Mesenchymal stem cell (in vitro differentiated cells and primary cell): ENCODE results near the gene OR2T8.

Source experiments
- DNase-seq: peaks from one replicate; pipeline ENCODE4 v3.0.0-alpha.2; 2013
- H2AFZ ChIP-seq: one replicate; pipeline ENCODE4 v1.6.1; 2013; ENCODE audit warnings: low read depth, mild to moderate bottlenecking, control low read depth, inconsistent platforms, low read length, moderate library complexity
- H2AK5ac ChIP-seq: 2 replicates; pipeline ENCODE4 v1.6.1; 2013; ENCODE audit warnings: low read length, moderate library complexity, mild to moderate bottlenecking, inconsistent platforms; ENCODE audit not compliant: severe bottlenecking
- H2BK120ac ChIP-seq: one replicate; pipeline ENCODE4 v1.6.1; 2013; ENCODE audit warnings: low read depth, mild to moderate bottlenecking, inconsistent platforms, low read length, moderate library complexity
- H2BK12ac ChIP-seq, 2 experiments: one replicate each; pipeline ENCODE4 v1.6.1; 2013; ENCODE audit warnings: inconsistent platforms in 2 of 2, low read length in 2 of 2, mild to moderate bottlenecking in 2 of 2, moderate library complexity in 2 of 2, control low read depth in 1 of 2
- H2BK15ac ChIP-seq: one replicate; pipeline ENCODE4 v1.6.1; 2013; ENCODE audit warnings: mild to moderate bottlenecking, low read depth, inconsistent platforms; ENCODE audit not compliant: poor library complexity, severe bottlenecking
- H2BK5ac ChIP-seq: 2 replicates; pipeline ENCODE4 v1.6.1; 2013; ENCODE audit warnings: low read depth, mild to moderate bottlenecking, low read length, control low read depth, inconsistent platforms; ENCODE audit not compliant: poor library complexity, severe bottlenecking
- H3K14ac ChIP-seq, 2 experiments: one replicate each; pipeline ENCODE4 v1.6.1; 2013; ENCODE audit warnings: inconsistent platforms in 2 of 2, low read length in 2 of 2, control low read depth in 1 of 2, mild to moderate bottlenecking in 1 of 2, moderate library complexity in 1 of 2
- H3K18ac ChIP-seq, 2 experiments: one replicate each; pipeline ENCODE4 v1.6.1; 2013; ENCODE audit warnings: inconsistent platforms in 2 of 2, low read length in 2 of 2, control low read depth in 1 of 2, low read depth in 1 of 2, mild to moderate bottlenecking in 1 of 2
- H3K23ac ChIP-seq, 2 experiments: one replicate each; pipeline ENCODE4 v1.6.1; 2013; ENCODE audit warnings: inconsistent platforms in 2 of 2, low read length in 2 of 2, mild to moderate bottlenecking in 2 of 2, moderate library complexity in 2 of 2, control low read depth in 1 of 2
- H3K27ac ChIP-seq: 2 replicates; pipeline ENCODE4 v1.5.1; 2013; ENCODE audit warnings: mild to moderate bottlenecking, moderate library complexity, low read length, control low read depth, inconsistent platforms; ENCODE audit not compliant: poor library complexity, severe bottlenecking
- H3K27me3 ChIP-seq, 2 experiments: 2 replicates each; pipeline versions ENCODE4 v1.6.1 to v1.7.0; 2013; ENCODE audit warnings: low read length in 2 of 2, mild to moderate bottlenecking in 2 of 2, moderate library complexity in 2 of 2, control low read depth in 1 of 2, inconsistent platforms in 1 of 2; ENCODE audit not compliant: control insufficient read depth in 1 of 2, insufficient read depth in 1 of 2
- H3K36me3 ChIP-seq, 2 experiments: 2 replicates each; pipeline versions ENCODE4 v1.6.1 to v1.7.0; 2013; ENCODE audit warnings: low read length in 2 of 2, control low read depth in 1 of 2, inconsistent platforms in 1 of 2, low read depth in 1 of 2, mild to moderate bottlenecking in 1 of 2; ENCODE audit not compliant: insufficient read depth in 2 of 2, control insufficient read depth in 1 of 2
- H3K4ac ChIP-seq, 2 experiments: one replicate each; pipeline ENCODE4 v1.6.1; 2013; ENCODE audit warnings: inconsistent platforms in 2 of 2, low read length in 2 of 2, mild to moderate bottlenecking in 2 of 2, moderate library complexity in 2 of 2, control low read depth in 1 of 2, low read depth in 1 of 2
- H3K4me1 ChIP-seq: 2 replicates; pipeline ENCODE4 v1.6.1; 2013; ENCODE audit warnings: low read depth, low read length, control low read depth; ENCODE audit not compliant: control insufficient read depth, insufficient read depth
- H3K4me2 ChIP-seq: 2 replicates; pipeline ENCODE4 v1.6.1; 2013; ENCODE audit warnings: low read length, mild to moderate bottlenecking, inconsistent platforms; ENCODE audit not compliant: poor library complexity, severe bottlenecking
- H3K4me3 ChIP-seq, 2 experiments: 2 replicates each; pipeline versions ENCODE4 v1.5.1 to v1.7.0; 2013; ENCODE audit warnings: low read length in 2 of 2, mild to moderate bottlenecking in 2 of 2, control low read depth in 1 of 2, low read depth in 1 of 2; ENCODE audit not compliant: insufficient read depth in 1 of 2
- H3K79me1 ChIP-seq: replicated peaks from 2 replicates; pipeline ENCODE4 v1.6.1; 2013; ENCODE audit warnings: mild to moderate bottlenecking, control low read depth, low read length, inconsistent platforms; ENCODE audit not compliant: poor library complexity, severe bottlenecking
- H3K9ac ChIP-seq: 2 replicates; pipeline ENCODE4 v1.7.0; 2013; ENCODE audit warnings: mild to moderate bottlenecking, low read length, moderate library complexity
- H3K9me3 ChIP-seq: 2 replicates; pipeline ENCODE4 v1.7.0; 2013; ENCODE audit warnings: mild to moderate bottlenecking, low read length; ENCODE audit not compliant: control insufficient read depth
- H4K8ac ChIP-seq: one replicate; pipeline ENCODE4 v1.6.1; 2013; ENCODE audit warnings: inconsistent platforms, mild to moderate bottlenecking, low read length, moderate library complexity
- H4K91ac ChIP-seq: one replicate; pipeline ENCODE4 v1.6.1; 2013; ENCODE audit warnings: mild to moderate bottlenecking, low read length, inconsistent platforms
- WGBS: methylation state at CpG from one replicate; pipeline ENCODE4 v1.1.7; 2013; ENCODE audit warnings: mixed read lengths; 5-methylcytosine and 5-hydroxymethylcytosine counted together

The OR2T8 gene

DNA sequence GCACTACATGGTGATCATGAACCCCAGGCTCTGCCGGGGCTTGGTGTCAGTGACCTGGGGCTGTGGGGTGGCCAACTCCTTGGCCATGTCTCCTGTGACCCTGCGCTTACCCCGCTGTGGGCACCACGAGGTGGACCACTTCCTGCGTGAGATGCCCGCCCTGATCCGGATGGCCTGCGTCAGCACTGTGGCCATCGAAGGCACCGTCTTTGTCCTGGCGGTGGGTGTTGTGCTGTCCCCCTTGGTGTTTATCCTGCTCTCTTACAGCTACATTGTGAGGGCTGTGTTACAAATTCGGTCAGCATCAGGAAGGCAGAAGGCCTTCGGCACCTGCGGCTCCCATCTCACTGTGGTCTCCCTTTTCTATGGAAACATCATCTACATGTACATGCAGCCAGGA lies 24.1 kb upstream of the OR2T8 start:
- no peak overlapping the region for H3K9ac ChIP-seq
- no peak overlapping the region for H2BK12ac ChIP-seq
- H3K18ac ChIP-seq = no peak overlapping the region
- H2AK5ac ChIP-seq = no peak overlapping the region
- no peaks in the 10 kb centered on the region for H3K79me1 ChIP-seq
- no peak overlapping the region for H3K14ac ChIP-seq
- no peak overlapping the region for H2BK5ac ChIP-seq
- WGBS = 83% methylated on average over 14 of the region's 14 CpGs
- no peaks in the 10 kb centered on the region for H3K9me3 ChIP-seq
- H3K27me3 ChIP-seq = no peaks in the 10 kb centered on the region
- no peak overlapping the region for H4K8ac ChIP-seq
- H4K91ac ChIP-seq = no peak overlapping the region
- H3K23ac ChIP-seq = no peak overlapping the region
- no peak overlapping the region for H3K4me3 ChIP-seq
- no peaks in the 10 kb centered on the region for H3K36me3 ChIP-seq
- no peak for DNase-seq
- no peaks in the 10 kb centered on the region for H3K4me1 ChIP-seq
- no peak overlapping the region for H2BK15ac ChIP-seq
- no peak overlapping the region for H2AFZ ChIP-seq
- H3K27ac ChIP-seq = no peak overlapping the region
- no peak overlapping the region for H3K4ac ChIP-seq
- H3K4me2 ChIP-seq = no peak overlapping the region
- H2BK120ac ChIP-seq = no peak overlapping the region

DNA sequence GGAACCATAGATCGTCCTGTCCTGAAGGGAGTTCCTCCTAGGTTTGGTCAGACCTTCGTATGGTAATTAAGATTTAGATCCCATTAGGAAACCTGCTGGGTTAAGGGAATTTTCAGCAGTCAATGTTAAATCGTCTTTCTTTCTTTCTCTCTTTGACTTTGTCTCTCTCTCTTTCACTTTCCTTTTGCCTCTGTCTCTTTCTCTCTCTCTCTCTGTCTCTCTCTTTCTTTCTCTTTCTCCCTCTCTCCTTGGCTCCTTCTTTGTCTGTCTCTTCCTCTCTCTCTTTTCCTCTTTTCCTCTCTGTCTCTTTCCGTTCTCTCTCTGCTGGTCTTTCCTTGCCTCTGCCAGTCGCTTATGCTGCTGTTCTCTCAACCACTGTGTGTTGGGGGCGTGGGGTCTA lies 15.9 kb upstream of the OR2T8 start:
- Histone ChIP-seq H3K9ac (no peak overlapping the region), H3K18ac (no peak overlapping the region), H2AFZ (no peak overlapping the region), H3K4me1 (no peaks in the 10 kb centered on the region), H3K14ac (no peak overlapping the region), H3K23ac (no peak overlapping the region), H2BK15ac (no peak overlapping the region), H3K9me3 (no peaks in the 10 kb centered on the region), H2BK12ac (no peak overlapping the region), H3K79me1 (no peaks in the 10 kb centered on the region), H3K27ac (no peak overlapping the region), H4K8ac (no peak overlapping the region), H3K4me3 (no peak overlapping the region), H2AK5ac (no peak overlapping the region), H3K4me2 (no peak overlapping the region), H3K36me3 (no peaks in the 10 kb centered on the region), H4K91ac (no peak overlapping the region), H2BK5ac (no peak overlapping the region), H2BK120ac (no peak overlapping the region), H3K27me3 (no peaks in the 10 kb centered on the region), H3K4ac (no peak overlapping the region)
- no peak for DNase-seq
- 72% methylated on average over 5 of the region's 6 CpGs for WGBS

DNA sequence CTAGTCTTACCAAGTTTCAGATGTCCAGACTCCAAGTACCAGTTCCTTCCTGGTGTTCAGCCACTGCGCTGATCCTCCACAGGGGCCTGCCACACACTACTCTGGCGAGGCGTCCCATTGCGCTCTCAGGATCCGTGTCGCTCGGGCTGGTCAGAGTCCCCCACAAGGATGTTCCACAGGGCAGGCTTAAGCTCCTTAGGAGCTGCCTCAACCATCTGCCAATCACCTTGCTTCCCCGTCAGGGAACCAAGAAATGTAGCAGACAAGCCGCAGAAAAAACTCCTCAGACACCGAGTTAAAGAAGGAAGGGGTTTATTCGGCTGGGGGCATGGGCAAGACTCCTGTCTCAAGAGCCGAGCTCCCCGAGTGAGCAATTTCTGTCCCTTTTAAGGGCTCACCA lies 14.9 kb upstream of the OR2T8 start:
- H4K8ac ChIP-seq = no peak overlapping the region
- WGBS = 82% methylated on average over 13 of the region's 13 CpGs
- H3K9ac ChIP-seq = no peak overlapping the region
- H3K9me3 ChIP-seq = no peaks in the 10 kb centered on the region
- H2AFZ ChIP-seq = no peak overlapping the region
- H3K23ac ChIP-seq = no peak overlapping the region
- H3K4me3 ChIP-seq = no peak overlapping the region
- no peak overlapping the region for H3K27ac ChIP-seq
- H3K14ac ChIP-seq = no peak overlapping the region
- no peak overlapping the region for H2BK5ac ChIP-seq
- no peak overlapping the region for H2BK12ac ChIP-seq
- no peak overlapping the region for H3K4ac ChIP-seq
- H2AK5ac ChIP-seq = no peak overlapping the region
- H4K91ac ChIP-seq = no peak overlapping the region
- H3K4me2 ChIP-seq = no peak overlapping the region
- H2BK120ac ChIP-seq = no peak overlapping the region
- no peak overlapping the region for H3K18ac ChIP-seq
- no peaks in the 10 kb centered on the region for H3K36me3 ChIP-seq
- no peak overlapping the region for H2BK15ac ChIP-seq
- no peak for DNase-seq
- no peaks in the 10 kb centered on the region for H3K27me3 ChIP-seq
- H3K4me1 ChIP-seq = no peaks in the 10 kb centered on the region
- H3K79me1 ChIP-seq = no peaks in the 10 kb centered on the region

DNA sequence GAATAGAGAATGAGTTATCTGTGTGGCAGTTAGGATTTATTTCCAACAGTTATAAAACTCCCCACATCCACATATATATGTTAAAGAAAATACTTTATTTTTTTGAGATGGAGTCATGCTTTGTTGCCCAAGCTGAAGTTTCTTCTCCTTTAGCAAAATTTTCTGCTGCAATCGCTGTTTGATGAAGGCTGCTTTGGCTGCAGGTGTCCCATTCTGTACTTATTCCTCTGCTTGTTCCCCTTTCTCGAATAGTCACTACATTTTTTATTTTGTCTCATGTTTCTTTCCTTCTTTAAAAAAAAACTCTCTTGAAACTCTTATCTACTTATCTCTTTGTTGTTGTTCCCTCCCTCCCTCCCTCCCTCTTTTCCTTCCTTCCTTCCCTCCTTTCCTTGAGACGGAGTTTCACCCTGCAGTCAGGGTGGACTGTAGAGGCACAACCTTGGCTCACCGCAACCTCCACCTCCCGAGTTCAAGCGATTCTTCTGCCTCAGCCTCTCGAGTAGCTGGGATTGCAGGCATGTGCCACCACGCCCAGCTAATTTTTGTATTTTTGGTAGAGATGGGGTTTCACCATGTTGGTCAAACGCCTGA lies 14.0 kb upstream of the OR2T8 start:
- H2AK5ac ChIP-seq = no peak overlapping the region

More for the DNA sequence above, 14.0 kb upstream of the OR2T8 start:
- Histone ChIP-seq H4K8ac (no peak overlapping the region), H2BK120ac (no peak overlapping the region), H3K4me2 (no peak overlapping the region), H2AFZ (no peak overlapping the region), H3K4me1 (no peaks in the 10 kb centered on the region), H3K14ac (no peak overlapping the region), H4K91ac (no peak overlapping the region), H2BK5ac (no peak overlapping the region), H3K18ac (no peak overlapping the region), H2BK12ac (no peak overlapping the region), H3K4me3 (no peak overlapping the region), H3K23ac (no peak overlapping the region), H2BK15ac (no peak overlapping the region), H3K9me3 (no peaks in the 10 kb centered on the region), H3K27ac (no peak overlapping the region), H3K27me3 (no peaks in the 10 kb centered on the region), H3K79me1 (no peaks in the 10 kb centered on the region), H3K36me3 (no peaks in the 10 kb centered on the region), H3K9ac (no peak overlapping the region), H3K4ac (no peak overlapping the region)
- 64% methylated on average over 8 of the region's 9 CpGs for WGBS
- no peak for DNase-seq
